ENCODE data around the gene KLHL40. TPM values are rescaled to one million over a fixed set of nuclear protein-coding genes. Genes with fewer than 3 reads are reported as not detected.

KLHL40 gene
- total and polyA plus RNA-seq, 2 donors (not counting 1 experiment from before 2014, with no cell fraction given) = not detected

DNA sequence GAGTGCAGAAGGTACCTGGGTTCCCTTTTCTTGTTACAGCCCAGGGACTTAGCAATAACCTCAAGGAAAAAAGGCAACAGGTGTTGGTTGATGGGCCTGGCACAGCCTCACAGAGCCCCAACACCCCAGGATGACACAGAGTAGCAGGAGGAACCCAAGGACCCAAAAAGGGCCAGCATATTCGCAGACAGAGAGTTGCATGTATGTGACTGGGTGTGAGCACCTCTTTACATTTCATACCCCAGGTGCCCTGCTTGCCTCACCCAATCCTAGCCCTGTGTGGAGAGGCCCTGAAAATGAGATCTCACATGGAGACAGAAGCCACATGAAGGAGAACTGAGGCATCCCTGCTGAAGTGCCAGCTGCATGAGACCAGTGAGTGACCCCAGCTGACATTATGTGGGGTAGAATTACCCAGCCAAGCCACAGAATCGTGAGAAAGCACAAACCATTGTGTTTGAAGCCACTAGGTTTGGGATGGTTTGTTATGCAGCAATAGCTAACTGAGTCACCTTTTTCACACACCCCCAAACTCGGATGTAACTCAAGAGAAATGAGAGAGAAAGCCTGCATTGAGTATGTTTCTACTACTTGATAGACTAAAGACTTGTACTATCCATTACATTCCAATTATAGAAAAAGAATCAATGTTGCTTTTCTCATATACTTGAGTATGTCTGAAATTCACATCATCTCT, 43.5 kb downstream of the KLHL40 start:
- TF ChIP-seq EZH2 (IDR thresholded peaks at IDR 0.05; ENCODE audit: low read length, missing control alignments) = no peak
- TF ChIP-seq, protein P1, sequence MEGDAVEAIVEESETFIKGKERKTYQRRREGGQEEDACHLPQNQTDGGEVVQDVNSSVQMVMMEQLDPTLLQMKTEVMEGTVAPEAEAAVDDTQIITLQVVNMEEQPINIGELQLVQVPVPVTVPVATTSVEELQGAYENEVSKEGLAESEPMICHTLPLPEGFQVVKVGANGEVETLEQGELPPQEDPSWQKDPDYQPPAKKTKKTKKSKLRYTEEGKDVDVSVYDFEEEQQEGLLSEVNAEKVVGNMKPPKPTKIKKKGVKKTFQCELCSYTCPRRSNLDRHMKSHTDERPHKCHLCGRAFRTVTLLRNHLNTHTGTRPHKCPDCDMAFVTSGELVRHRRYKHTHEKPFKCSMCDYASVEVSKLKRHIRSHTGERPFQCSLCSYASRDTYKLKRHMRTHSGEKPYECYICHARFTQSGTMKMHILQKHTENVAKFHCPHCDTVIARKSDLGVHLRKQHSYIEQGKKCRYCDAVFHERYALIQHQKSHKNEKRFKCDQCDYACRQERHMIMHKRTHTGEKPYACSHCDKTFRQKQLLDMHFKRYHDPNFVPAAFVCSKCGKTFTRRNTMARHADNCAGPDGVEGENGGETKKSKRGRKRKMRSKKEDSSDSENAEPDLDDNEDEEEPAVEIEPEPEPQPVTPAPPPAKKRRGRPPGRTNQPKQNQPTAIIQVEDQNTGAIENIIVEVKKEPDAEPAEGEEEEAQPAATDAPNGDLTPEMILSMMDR (conservative IDR thresholded peaks at IDR 0.05 in 1 of 2, IDR thresholded peaks at IDR 0.05 in 1 of 2; ENCODE audit: low read depth in 1 of 2, low read length in 2 of 2) = no peak

DNA sequence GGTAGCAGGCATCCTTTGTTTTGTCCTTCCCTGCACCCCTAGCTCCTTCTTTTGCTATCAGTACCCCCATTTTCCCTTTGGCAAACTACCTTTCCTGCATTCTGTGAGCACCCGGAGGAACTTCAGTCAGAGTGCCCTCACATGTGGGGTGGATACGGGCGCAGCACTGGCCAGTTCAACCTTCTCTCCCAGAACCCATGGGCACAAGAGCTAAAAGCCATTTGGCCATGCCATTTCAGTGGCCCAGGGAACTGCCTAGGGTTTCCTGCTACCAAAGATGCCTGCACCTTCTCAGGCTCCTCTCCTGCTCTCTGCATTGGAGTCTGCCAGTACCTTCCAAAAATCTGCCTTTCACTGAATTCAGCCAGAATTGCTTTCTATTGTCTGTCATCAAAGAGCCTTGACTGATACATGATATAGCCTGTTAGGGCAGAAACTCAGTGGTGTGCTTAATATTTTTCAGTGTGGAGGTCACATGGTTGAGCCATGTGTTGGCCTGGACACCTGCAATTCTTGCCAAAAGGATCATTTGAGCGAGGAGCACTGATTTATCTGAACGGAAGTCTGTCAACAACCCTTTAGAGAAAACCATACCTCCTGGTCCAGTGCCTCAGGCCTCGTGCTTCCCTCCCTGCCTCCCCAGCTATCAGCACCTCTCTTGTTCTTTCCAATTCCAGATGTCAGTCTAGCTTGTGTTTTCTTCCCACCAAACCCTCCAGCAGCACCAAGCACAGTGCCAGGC, 44.2 kb downstream of the KLHL40 start:
- Histone ChIP-seq H3K27me3 (ENCODE audit: control insufficient read depth, insufficient read depth, low read length) (peaks cover 4% of the 10 kb centered on the region), H3K4me1 (ENCODE audit: control insufficient read depth, extremely low read depth, insufficient read depth, low read length) (no peaks in the 10 kb centered on the region)
- TF ChIP-seq EZH2 (IDR thresholded peaks at IDR 0.05; ENCODE audit: low read length, missing control alignments) = no peak
- TF ChIP-seq, protein P1 (conservative IDR thresholded peaks at IDR 0.05 in 1 of 2, IDR thresholded peaks at IDR 0.05 in 1 of 2; ENCODE audit: low read depth in 1 of 2, low read length in 2 of 2) = no peak

More for the DNA sequence above, 43.5 kb downstream of the KLHL40 start:
- Histone ChIP-seq H3K9me3 (ENCODE audit: control insufficient read depth, insufficient read depth, low read depth, low read length) (no peaks in the 10 kb centered on the region), H3K27ac (ENCODE audit: insufficient read depth, low read length) (no peak overlapping the region), H3K27me3 (ENCODE audit: control insufficient read depth, insufficient read depth, low read length) (peaks cover 4% of the 10 kb centered on the region), H3K36me3 (ENCODE audit: control insufficient read depth, insufficient read depth, low read length) (no peaks in the 10 kb centered on the region), H3K4me2 (ENCODE audit: extremely low read depth, insufficient read depth, low read length) (no peak overlapping the region), H4K20me1 (ENCODE audit: control insufficient read depth, extremely low read depth, insufficient read depth, low read length) (no peaks in the 10 kb centered on the region), H3K9ac (ENCODE audit: insufficient read depth, low read length) (no peak overlapping the region), H3K4me1 (ENCODE audit: control insufficient read depth, extremely low read depth, insufficient read depth, low read length) (no peaks in the 10 kb centered on the region), H2AFZ (ENCODE audit: low read length) (no peak overlapping the region), H3K4me3 (replicated peaks in 1 of 4; ENCODE audit: control extremely low read depth in 1 of 4, insufficient read depth in 1 of 4, low read depth in 3 of 4, low read length in 4 of 4) (no peak overlapping the region), H3K79me2 (ENCODE audit: control insufficient read depth, insufficient read depth, low read length) (no peaks in the 10 kb centered on the region)
- DNase-seq (ENCODE audit: low read depth in 2 of 2) = no peak

DNA sequence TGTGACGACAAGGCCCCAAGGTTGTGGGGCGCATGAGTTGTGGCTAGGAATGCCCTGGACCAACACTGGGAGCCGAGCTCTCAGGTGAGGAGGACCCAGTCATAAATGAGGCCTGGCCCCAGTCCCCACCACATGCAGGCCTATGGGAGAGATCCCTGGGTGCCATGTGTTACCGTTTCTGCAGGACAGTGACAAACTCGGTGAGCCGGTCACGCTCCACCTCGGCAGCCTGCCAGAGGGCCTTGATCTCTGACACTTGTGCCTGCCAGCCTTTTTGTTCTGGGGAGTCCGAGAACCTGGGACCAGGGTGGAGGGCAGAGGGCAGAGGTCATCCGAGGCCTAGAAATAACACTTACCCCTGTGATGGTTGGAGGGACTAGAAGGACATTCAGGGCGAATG, 45.0 kb downstream of the KLHL40 start:
- TF ChIP-seq, protein P1 (conservative IDR thresholded peaks at IDR 0.05 in 1 of 2, IDR thresholded peaks at IDR 0.05 in 1 of 2; ENCODE audit: low read depth in 1 of 2, low read length in 2 of 2) = no peak
- TF ChIP-seq EZH2 (IDR thresholded peaks at IDR 0.05; ENCODE audit: low read length, missing control alignments) = no peak
- H3K27me3 ChIP-seq (ENCODE audit: control insufficient read depth, insufficient read depth, low read length) = peaks cover 4% of the 10 kb centered on the region
- no peak overlapping the region for H3K9ac ChIP-seq (ENCODE audit: insufficient read depth, low read length)
- H3K4me2 ChIP-seq (ENCODE audit: extremely low read depth, insufficient read depth, low read length) = no peak overlapping the region
- H3K4me1 ChIP-seq (ENCODE audit: control insufficient read depth, extremely low read depth, insufficient read depth, low read length) = no peaks in the 10 kb centered on the region
- no peak for DNase-seq (ENCODE audit: low read depth in 2 of 2)
- no peaks in the 10 kb centered on the region for H3K9me3 ChIP-seq (ENCODE audit: control insufficient read depth, insufficient read depth, low read depth, low read length)
- no peak overlapping the region for H2AFZ ChIP-seq (ENCODE audit: low read length)
- no peaks in the 10 kb centered on the region for H3K79me2 ChIP-seq (ENCODE audit: control insufficient read depth, insufficient read depth, low read length)
- no peak overlapping the region for H3K4me3 ChIP-seq (replicated peaks in 1 of 4; ENCODE audit: control extremely low read depth in 1 of 4, insufficient read depth in 1 of 4, low read depth in 3 of 4, low read length in 4 of 4)
- no peaks in the 10 kb centered on the region for H3K36me3 ChIP-seq (ENCODE audit: control insufficient read depth, insufficient read depth, low read length)
- no peaks in the 10 kb centered on the region for H4K20me1 ChIP-seq (ENCODE audit: control insufficient read depth, extremely low read depth, insufficient read depth, low read length)
- H3K27ac ChIP-seq (ENCODE audit: insufficient read depth, low read length) = no peak overlapping the region

More for the DNA sequence above, 44.2 kb downstream of the KLHL40 start:
- Histone ChIP-seq H3K4me3 (replicated peaks in 1 of 4; ENCODE audit: control extremely low read depth in 1 of 4, insufficient read depth in 1 of 4, low read depth in 3 of 4, low read length in 4 of 4) (no peak overlapping the region), H3K9me3 (ENCODE audit: control insufficient read depth, insufficient read depth, low read depth, low read length) (no peaks in the 10 kb centered on the region), H3K9ac (ENCODE audit: insufficient read depth, low read length) (no peak overlapping the region), H3K4me2 (ENCODE audit: extremely low read depth, insufficient read depth, low read length) (no peak overlapping the region), H3K27ac (ENCODE audit: insufficient read depth, low read length) (no peak overlapping the region), H2AFZ (ENCODE audit: low read length) (no peak overlapping the region), H3K79me2 (ENCODE audit: control insufficient read depth, insufficient read depth, low read length) (no peaks in the 10 kb centered on the region), H3K36me3 (ENCODE audit: control insufficient read depth, insufficient read depth, low read length) (no peaks in the 10 kb centered on the region), H4K20me1 (ENCODE audit: control insufficient read depth, extremely low read depth, insufficient read depth, low read length) (no peaks in the 10 kb centered on the region)
- DNase-seq (ENCODE audit: low read depth in 2 of 2) = no peak

All from fibroblast of lung (primary cell).